Nephron progenitor cell (in vitro differentiated cells): ENCODE measurements around the gene CCNY.

Experiments
- DNase-seq: peaks from one replicate; pipeline ENCODE4 v3.0.0; 2021
- H3K27ac Mint-ChIP-seq: 2 replicates; pipeline ENCODE4 v1.8.0; 2021; ENCODE audit warnings: mild to moderate bottlenecking, moderate library complexity, mixed read lengths
- H3K27me3 Mint-ChIP-seq: 2 replicates; pipeline ENCODE4 v1.8.0; 2021; ENCODE audit warnings: mild to moderate bottlenecking, low read depth, mixed read lengths; ENCODE audit not compliant: poor library complexity
- H3K36me3 Mint-ChIP-seq: 2 replicates; pipeline ENCODE4 v1.8.0; 2021; ENCODE audit warnings: low read depth, mixed read lengths
- H3K4me1 Mint-ChIP-seq: 2 replicates; pipeline ENCODE4 v1.8.0; 2021; ENCODE audit warnings: mixed read lengths
- H3K4me3 Mint-ChIP-seq: 2 replicates; pipeline ENCODE4 v1.8.0; 2021; ENCODE audit warnings: mild to moderate bottlenecking, moderate library complexity, mixed read lengths
- H3K9me3 Mint-ChIP-seq: 2 replicates; pipeline ENCODE4 v1.8.0; 2021; ENCODE audit warnings: mild to moderate bottlenecking, moderate library complexity, mixed read lengths
- TF ChIP-seq, protein P1 (sequence below): fragments of 200-600 bp; sonication (generic); IDR thresholded peaks from 2 replicates; pipeline ENCODE4 v1.5.0; 2021; ENCODE audit warnings: antibody characterized with exemption

The CCNY gene

DNA sequence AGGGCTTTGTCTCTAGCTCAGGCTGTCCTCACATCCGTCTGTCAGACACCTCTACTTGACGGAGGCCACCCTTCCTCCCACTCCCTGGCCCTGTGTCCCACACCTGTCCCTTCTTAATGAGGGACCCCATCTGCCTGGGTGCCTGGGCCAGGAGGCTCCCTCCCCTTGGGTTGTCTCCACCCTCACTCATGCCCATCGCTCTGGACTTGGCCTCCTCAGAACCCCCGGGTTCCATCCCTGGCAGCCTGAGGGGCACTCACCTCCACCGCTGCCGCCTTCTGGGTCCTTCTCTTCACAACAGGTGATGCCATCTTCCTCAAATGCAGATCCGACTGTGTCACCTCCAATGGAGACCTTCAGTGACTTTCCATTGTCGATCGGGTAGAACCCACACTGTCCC, 248.6 kb downstream of the CCNY start:
- H3K9me3 Mint-ChIP-seq = no peaks in the 10 kb centered on the region
- H3K36me3 Mint-ChIP-seq = no peaks in the 10 kb centered on the region
- peaks cover 21% of the 10 kb centered on the region for H3K27me3 Mint-ChIP-seq
- TF ChIP-seq, protein P1, sequence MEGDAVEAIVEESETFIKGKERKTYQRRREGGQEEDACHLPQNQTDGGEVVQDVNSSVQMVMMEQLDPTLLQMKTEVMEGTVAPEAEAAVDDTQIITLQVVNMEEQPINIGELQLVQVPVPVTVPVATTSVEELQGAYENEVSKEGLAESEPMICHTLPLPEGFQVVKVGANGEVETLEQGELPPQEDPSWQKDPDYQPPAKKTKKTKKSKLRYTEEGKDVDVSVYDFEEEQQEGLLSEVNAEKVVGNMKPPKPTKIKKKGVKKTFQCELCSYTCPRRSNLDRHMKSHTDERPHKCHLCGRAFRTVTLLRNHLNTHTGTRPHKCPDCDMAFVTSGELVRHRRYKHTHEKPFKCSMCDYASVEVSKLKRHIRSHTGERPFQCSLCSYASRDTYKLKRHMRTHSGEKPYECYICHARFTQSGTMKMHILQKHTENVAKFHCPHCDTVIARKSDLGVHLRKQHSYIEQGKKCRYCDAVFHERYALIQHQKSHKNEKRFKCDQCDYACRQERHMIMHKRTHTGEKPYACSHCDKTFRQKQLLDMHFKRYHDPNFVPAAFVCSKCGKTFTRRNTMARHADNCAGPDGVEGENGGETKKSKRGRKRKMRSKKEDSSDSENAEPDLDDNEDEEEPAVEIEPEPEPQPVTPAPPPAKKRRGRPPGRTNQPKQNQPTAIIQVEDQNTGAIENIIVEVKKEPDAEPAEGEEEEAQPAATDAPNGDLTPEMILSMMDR = no peak
- no peak for DNase-seq
- peaks cover 17% of the 10 kb centered on the region for H3K4me1 Mint-ChIP-seq
- H3K27ac Mint-ChIP-seq = no peak overlapping the region
- H3K4me3 Mint-ChIP-seq = no peak overlapping the region

DNA sequence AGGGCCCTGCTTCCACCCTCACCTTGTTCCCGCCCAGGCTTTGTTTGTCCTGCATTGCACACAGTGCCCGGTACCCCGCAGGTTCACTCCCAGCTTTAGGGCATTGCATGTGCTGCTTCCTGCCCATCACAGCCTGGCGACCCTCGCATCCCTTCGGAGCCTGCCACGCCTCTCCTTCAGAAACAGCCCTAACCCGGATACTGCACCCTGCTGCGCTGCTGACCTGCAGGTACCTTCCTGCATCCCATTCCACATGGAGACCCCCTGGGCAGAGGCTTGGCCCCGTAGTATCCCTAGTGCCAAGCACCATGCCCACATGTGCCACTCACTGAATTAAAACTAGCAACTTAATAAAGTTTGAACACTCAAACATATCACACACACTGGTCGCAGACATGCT, 249.0 kb downstream of the CCNY start:
- Mint-ChIP-seq H3K4me1 (peaks cover 15% of the 10 kb centered on the region), H3K4me3 (no peak overlapping the region), H3K36me3 (no peaks in the 10 kb centered on the region), H3K9me3 (no peaks in the 10 kb centered on the region), H3K27me3 (peaks cover 21% of the 10 kb centered on the region), H3K27ac (peak overlapping the region; percentile 14)
- DNase-seq = no peak
- TF ChIP-seq, protein P1 = no peak

DNA sequence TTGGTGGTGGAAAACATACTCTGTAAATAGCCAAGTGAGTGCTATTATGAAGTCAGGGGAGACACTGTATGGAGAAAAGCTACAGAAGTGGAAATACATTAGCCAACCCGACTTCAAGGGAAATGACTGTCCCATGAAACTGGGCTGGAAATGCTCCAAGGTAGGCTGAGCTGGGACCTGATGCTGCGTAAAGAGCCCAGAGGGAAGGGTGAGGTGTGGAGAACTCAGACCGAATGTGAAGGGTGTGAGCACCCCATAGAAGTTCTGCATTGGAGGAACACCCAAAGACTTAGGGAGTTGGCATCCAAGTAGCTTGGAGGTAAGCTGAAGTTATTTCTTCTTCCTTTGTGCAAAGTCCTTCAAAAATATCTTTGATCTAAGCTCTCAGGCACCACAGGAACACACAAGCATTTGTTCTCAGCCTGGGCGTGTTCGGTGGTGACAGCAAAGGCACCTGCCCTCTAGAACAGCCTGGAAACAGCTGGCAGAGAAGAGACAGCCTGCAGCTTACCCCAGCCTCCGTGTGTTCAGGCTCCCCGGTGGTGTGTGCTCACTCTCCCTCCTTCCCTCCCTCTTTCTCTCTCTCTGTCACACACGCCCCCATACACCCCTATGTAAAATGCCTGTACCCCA, 249.7 kb downstream of the CCNY start:
- Mint-ChIP-seq H3K4me1 (peaks cover 9% of the 10 kb centered on the region), H3K27ac (peak overlapping the region; percentile 8), H3K9me3 (peaks cover 4% of the 10 kb centered on the region), H3K27me3 (peaks cover 19% of the 10 kb centered on the region), H3K36me3 (no peaks in the 10 kb centered on the region), H3K4me3 (no peak overlapping the region)
- no peak for DNase-seq
- TF ChIP-seq, protein P1 = no peak

DNA sequence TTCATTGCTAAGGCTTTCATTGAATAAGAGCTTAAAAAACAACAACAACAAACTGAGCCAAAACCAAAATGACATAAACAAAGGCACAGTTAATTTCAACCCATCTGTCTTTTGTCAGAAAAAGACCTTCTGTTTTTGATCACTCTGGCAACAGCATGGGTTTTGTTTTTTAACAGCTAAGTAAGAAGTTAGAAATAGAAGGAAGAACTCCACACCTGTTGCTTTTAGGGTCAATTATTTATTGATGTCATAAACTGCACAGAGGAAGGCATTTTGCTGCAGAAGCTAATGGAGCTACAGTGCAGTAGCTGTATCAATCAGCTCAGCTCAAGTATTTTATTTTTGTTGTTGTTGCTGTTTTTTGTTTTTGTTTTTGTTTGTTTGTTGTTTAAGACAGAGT, 252.5 kb downstream of the CCNY start:
- H3K9me3 Mint-ChIP-seq = peaks cover 21% of the 10 kb centered on the region
- no peak for DNase-seq
- TF ChIP-seq, protein P1 = no peak
- no peaks in the 10 kb centered on the region for H3K36me3 Mint-ChIP-seq
- H3K4me1 Mint-ChIP-seq = peaks cover 9% of the 10 kb centered on the region
- H3K27ac Mint-ChIP-seq = no peak overlapping the region
- H3K4me3 Mint-ChIP-seq = no peak overlapping the region
- peaks cover 18% of the 10 kb centered on the region for H3K27me3 Mint-ChIP-seq

DNA sequence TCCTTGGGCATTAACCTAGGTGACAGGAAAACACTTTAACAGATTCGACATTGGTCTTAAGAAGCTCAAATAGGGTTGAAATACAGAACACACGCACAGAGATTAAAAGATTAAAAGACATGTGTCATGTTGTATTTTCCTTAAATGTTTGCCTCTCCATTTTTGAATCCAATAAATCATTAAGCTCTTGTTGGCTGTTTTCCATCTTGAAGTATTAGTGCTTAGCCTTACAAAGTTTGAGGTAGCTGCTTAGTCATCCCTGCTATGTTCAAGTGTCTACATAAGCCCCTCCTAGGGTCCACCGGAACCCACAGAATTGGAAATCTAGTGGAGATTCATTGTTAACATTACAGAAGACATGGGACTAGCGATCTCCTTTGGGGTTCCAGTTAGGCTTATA, 256.1 kb downstream of the CCNY start:
- no peak overlapping the region for H3K4me3 Mint-ChIP-seq
- TF ChIP-seq, protein P1 = no peak
- peaks cover 21% of the 10 kb centered on the region for H3K9me3 Mint-ChIP-seq
- H3K27me3 Mint-ChIP-seq = peaks cover 7% of the 10 kb centered on the region
- DNase-seq = no peak
- no peak overlapping the region for H3K27ac Mint-ChIP-seq
- H3K36me3 Mint-ChIP-seq = no peaks in the 10 kb centered on the region
- peaks cover 5% of the 10 kb centered on the region for H3K4me1 Mint-ChIP-seq
